Karpas-422 (cell line): ENCODE results near the gene RNF20. TPM values are rescaled to one million over a fixed set of nuclear protein-coding genes. Genes with fewer than 3 reads are reported as not detected.

ENCODE experiments used
- DNase-seq: peaks from one replicate; pipeline ENCODE4 v3.0.0-alpha.2; 2015
- H2AFZ ChIP-seq: fragments of 200-600 bp; sonication (generic); 2 replicates; pipeline ENCODE4 v1.6.1; 2014; ENCODE audit warnings: antibody characterized with exemption, low read length, mixed read lengths
- H3K27ac ChIP-seq: fragments of 200-600 bp; sonication (generic); 2 replicates; pipeline ENCODE4 v1.5.1; 2014; ENCODE audit warnings: mild to moderate bottlenecking, low read length, moderate library complexity
- H3K27me3 ChIP-seq: fragments of 200-600 bp; sonication (generic); 2 replicates; pipeline ENCODE4 v1.6.1; 2014; ENCODE audit warnings: low read length, mixed read lengths
- H3K36me3 ChIP-seq: fragments of 200-600 bp; sonication (generic); 2 replicates; pipeline ENCODE4 v1.6.1; 2014; ENCODE audit warnings: low read length, mixed read lengths; ENCODE audit not compliant: insufficient read depth
- H3K4me1 ChIP-seq: fragments of 200-600 bp; sonication (generic); 2 replicates; pipeline ENCODE4 v1.6.1; 2014; ENCODE audit warnings: mild to moderate bottlenecking, low read length, mixed read lengths
- H3K4me2 ChIP-seq: fragments of 200-600 bp; sonication (generic); 2 replicates; pipeline ENCODE4 v1.6.1; 2014; ENCODE audit warnings: low read length, low read depth, mild to moderate bottlenecking; ENCODE audit not compliant: poor library complexity, severe bottlenecking
- H3K4me3 ChIP-seq: fragments of 200-600 bp; sonication (generic); 2 replicates; pipeline ENCODE4 v1.5.1; 2014; ENCODE audit warnings: mild to moderate bottlenecking, antibody characterized with exemption, low read length, mixed read lengths
- H3K79me2 ChIP-seq: fragments of 200-600 bp; sonication (generic); 2 replicates; pipeline ENCODE4 v1.6.1; 2014; ENCODE audit warnings: mild to moderate bottlenecking, low read length, mixed read lengths
- H3K9ac ChIP-seq: fragments of 200-600 bp; sonication (generic); 2 replicates; pipeline ENCODE4 v1.6.0; 2014; ENCODE audit warnings: low read length
- H3K9me2 ChIP-seq: fragments of 200-600 bp; sonication (generic), shearing (Covaris generic); replicated peaks from 2 replicates; pipeline ENCODE4 v1.6.0; 2014; ENCODE audit warnings: mild to moderate bottlenecking, low read length, moderate library complexity; ENCODE audit not compliant: insufficient read depth
- H3K9me3 ChIP-seq: fragments of 300-700, 200-600 bp; sonication (generic); 2 replicates; pipeline ENCODE4 v1.6.1; 2014; ENCODE audit warnings: low read length, mixed read lengths
- H4K20me1 ChIP-seq: fragments of 200-600 bp; sonication (generic); 2 replicates; pipeline ENCODE4 v1.6.1; 2014; ENCODE audit warnings: mild to moderate bottlenecking, antibody characterized with exemption, low read length, low read depth; ENCODE audit not compliant: insufficient read depth
- total RNA-seq: library from RNA; depleted of rRNA; stranded (reverse); fragments of >200 nt; shearing (Covaris generic); gene quantifications from 2 replicates; pipeline ENCODE4 v1.2.3, GENCODE V29; 2014; ENCODE audit warnings: low replicate concordance

Gene RNF20
- total RNA-seq, 1 experiment from 2014 or later, result 12.0 TPM

DNA sequence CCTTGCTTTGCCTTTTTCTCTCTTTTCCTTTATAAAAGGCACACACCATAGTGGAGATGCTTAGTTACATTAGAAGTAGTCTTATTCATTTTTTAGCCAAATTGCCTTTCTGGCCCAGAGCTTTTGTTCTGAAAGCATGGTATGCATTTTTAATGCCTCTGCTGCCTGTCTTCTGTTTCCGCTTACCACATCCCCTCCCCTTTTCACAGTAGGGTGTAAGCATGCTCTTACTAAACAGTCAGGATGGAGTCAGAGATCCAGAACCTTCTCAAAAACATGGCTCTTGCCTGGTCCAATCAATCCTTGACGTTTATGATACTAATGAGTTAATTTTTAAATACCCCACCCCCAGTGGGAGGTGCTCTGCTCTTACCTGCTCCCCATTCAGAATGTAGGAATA is 38.7 kb downstream of the RNF20 start:
- H3K9ac ChIP-seq, result no peak overlapping the region
- H3K79me2 ChIP-seq, result no peaks in the 10 kb centered on the region
- DNase-seq, result no peak
- H3K9me3 ChIP-seq, result no peaks in the 10 kb centered on the region
- no peaks in the 10 kb centered on the region for H3K27me3 ChIP-seq
- no peak overlapping the region for H3K4me2 ChIP-seq
- H2AFZ ChIP-seq, result no peak overlapping the region
- H3K4me3 ChIP-seq, result no peak overlapping the region
- H3K9me2 ChIP-seq, result no peaks in the 10 kb centered on the region
- H3K36me3 ChIP-seq, result peaks cover 5% of the 10 kb centered on the region; the same call in 1 of the 2 replicates
- H4K20me1 ChIP-seq, result no peaks in the 10 kb centered on the region
- no peaks in the 10 kb centered on the region for H3K4me1 ChIP-seq
- H3K27ac ChIP-seq, result no peak overlapping the region

- H3K4me3 ChIP-seq, result no peak overlapping the region
- no peaks in the 10 kb centered on the region for H3K36me3 ChIP-seq
- no peaks in the 10 kb centered on the region for H4K20me1 ChIP-seq
- H3K4me2 ChIP-seq, result no peak overlapping the region
- H3K4me1 ChIP-seq, result peaks cover 15% of the 10 kb centered on the region
- DNase-seq, result no peak
- no peak overlapping the region for H3K9ac ChIP-seq
- H3K27me3 ChIP-seq, result no peaks in the 10 kb centered on the region
- H3K9me3 ChIP-seq, result no peaks in the 10 kb centered on the region
- H3K27ac ChIP-seq, result no peak overlapping the region
- no peak overlapping the region for H2AFZ ChIP-seq
- no peaks in the 10 kb centered on the region for H3K79me2 ChIP-seq
- H3K9me2 ChIP-seq, result no peaks in the 10 kb centered on the region
These were observed 41.2 kb downstream of the RNF20 start for GRCh38 chr9:101574731-101575333.

- Histone ChIP-seq H3K9me2 (no peaks in the 10 kb centered on the region), H3K36me3 (no peaks in the 10 kb centered on the region), H3K27ac (no peak overlapping the region), H2AFZ (no peak overlapping the region), H3K4me2 (peak overlapping the region; percentile 15), H3K79me2 (no peaks in the 10 kb centered on the region), H3K4me3 (no peak overlapping the region), H3K9ac (no peak overlapping the region), H3K9me3 (no peaks in the 10 kb centered on the region), H4K20me1 (no peaks in the 10 kb centered on the region), H3K27me3 (no peaks in the 10 kb centered on the region), H3K4me1 (peaks cover 15% of the 10 kb centered on the region)
- peak; percentile 68 for DNase-seq
These were observed 44.7 kb downstream of the RNF20 start for GRCh38 chr9:101578378-101578777.

GRCh38 chr9:101579711-101580545 is 46.3 kb downstream of the RNF20 start:
- H3K9ac ChIP-seq, result no peak overlapping the region
- H3K9me2 ChIP-seq, result no peaks in the 10 kb centered on the region
- H3K27me3 ChIP-seq, result no peaks in the 10 kb centered on the region
- H3K4me1 ChIP-seq, result peaks cover 15% of the 10 kb centered on the region
- DNase-seq, result no peak
- no peaks in the 10 kb centered on the region for H3K36me3 ChIP-seq
- no peaks in the 10 kb centered on the region for H3K79me2 ChIP-seq
- no peaks in the 10 kb centered on the region for H4K20me1 ChIP-seq
- no peak overlapping the region for H2AFZ ChIP-seq
- H3K4me3 ChIP-seq, result no peak overlapping the region
- H3K9me3 ChIP-seq, result no peaks in the 10 kb centered on the region
- H3K4me2 ChIP-seq, result no peak overlapping the region
- no peak overlapping the region for H3K27ac ChIP-seq

GRCh38 chr9:101582553-101582952 is 48.9 kb downstream of the RNF20 start:
- no peak overlapping the region for H3K4me2 ChIP-seq
- no peaks in the 10 kb centered on the region for H3K27me3 ChIP-seq
- H3K27ac ChIP-seq, result no peak overlapping the region
- H2AFZ ChIP-seq, result no peak overlapping the region
- no peak for DNase-seq
- peaks cover 15% of the 10 kb centered on the region for H3K4me1 ChIP-seq
- H3K36me3 ChIP-seq, result no peaks in the 10 kb centered on the region
- no peaks in the 10 kb centered on the region for H4K20me1 ChIP-seq
- no peaks in the 10 kb centered on the region for H3K9me2 ChIP-seq
- no peak overlapping the region for H3K4me3 ChIP-seq
- H3K79me2 ChIP-seq, result no peaks in the 10 kb centered on the region
- H3K9me3 ChIP-seq, result no peaks in the 10 kb centered on the region
- H3K9ac ChIP-seq, result no peak overlapping the region

DNA sequence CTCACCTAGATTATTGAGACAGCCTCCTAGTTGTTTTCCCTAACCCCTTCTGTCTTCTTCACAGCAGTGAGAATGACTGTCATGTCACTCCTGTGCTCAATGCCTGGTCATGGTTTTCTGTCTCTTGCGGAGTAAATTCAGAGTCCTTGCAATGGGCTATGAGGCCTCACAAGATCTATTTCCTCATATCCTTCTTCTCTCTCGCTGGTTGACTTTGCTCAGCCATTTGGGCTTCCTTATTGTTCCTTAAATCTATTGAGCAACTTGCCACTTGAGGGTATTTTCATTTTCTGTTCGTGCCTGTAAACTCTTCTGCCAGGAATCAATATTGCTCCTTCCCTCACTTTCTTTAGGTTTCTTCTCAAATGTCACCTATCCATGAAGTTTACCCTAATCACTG is 52.1 kb downstream of the RNF20 start:
- no peak for DNase-seq
- no peaks in the 10 kb centered on the region for H4K20me1 ChIP-seq
- H3K4me3 ChIP-seq, result no peak overlapping the region
- no peaks in the 10 kb centered on the region for H3K9me3 ChIP-seq
- no peaks in the 10 kb centered on the region for H3K36me3 ChIP-seq
- no peak overlapping the region for H2AFZ ChIP-seq
- no peaks in the 10 kb centered on the region for H3K27me3 ChIP-seq
- H3K9me2 ChIP-seq, result no peaks in the 10 kb centered on the region
- no peak overlapping the region for H3K4me2 ChIP-seq
- no peak overlapping the region for H3K9ac ChIP-seq
- no peaks in the 10 kb centered on the region for H3K4me1 ChIP-seq
- no peaks in the 10 kb centered on the region for H3K79me2 ChIP-seq
- H3K27ac ChIP-seq, result no peak overlapping the region

GRCh38 chr9:101586651-101587050 is 53.0 kb downstream of the RNF20 start:
- Histone ChIP-seq H3K9me2 (no peaks in the 10 kb centered on the region), H3K27ac (no peak overlapping the region), H3K27me3 (no peaks in the 10 kb centered on the region), H4K20me1 (no peaks in the 10 kb centered on the region), H3K9me3 (no peaks in the 10 kb centered on the region), H3K4me1 (no peaks in the 10 kb centered on the region), H3K36me3 (no peaks in the 10 kb centered on the region), H3K9ac (no peak overlapping the region), H3K79me2 (no peaks in the 10 kb centered on the region), H2AFZ (no peak overlapping the region), H3K4me2 (no peak overlapping the region), H3K4me3 (no peak overlapping the region)
- DNase-seq, result no peak

DNA sequence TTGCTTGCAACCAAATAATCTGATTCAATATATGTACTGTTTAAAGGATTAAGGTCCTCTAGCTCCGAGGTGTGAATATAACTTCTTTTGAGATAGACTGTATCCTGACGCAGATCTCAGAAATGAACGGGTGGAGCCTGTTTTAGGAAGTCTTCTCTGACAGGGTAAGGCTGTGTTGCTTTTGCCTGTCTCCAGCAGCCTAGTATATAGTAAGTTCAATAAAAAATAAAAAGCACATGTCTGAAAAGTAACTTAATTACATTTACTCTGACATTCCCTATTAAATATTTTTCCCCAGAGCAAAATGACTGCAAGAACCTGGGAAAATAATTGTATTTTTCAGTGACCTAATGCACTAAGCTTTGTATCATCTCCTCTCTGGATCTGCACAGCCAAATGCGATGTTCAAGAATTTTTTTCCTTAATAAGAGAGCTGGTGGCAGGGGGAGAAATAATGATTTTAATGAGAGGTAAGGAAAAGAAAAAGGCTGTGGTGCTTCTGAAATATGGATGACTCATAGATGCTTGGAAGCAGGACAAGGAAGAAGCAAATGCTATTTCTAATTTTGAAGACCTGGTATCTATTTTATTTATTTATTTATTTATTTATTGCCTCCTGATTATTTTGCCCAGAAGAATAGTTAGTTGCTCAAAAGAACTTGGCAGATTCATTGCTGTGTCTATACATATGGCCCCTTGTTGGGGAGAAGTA is 53.8 kb downstream of the RNF20 start:
- H4K20me1 ChIP-seq, result no peaks in the 10 kb centered on the region
- H3K27ac ChIP-seq, result no peak overlapping the region
- no peaks in the 10 kb centered on the region for H3K4me1 ChIP-seq
- H3K9me2 ChIP-seq, result no peaks in the 10 kb centered on the region
- H3K4me2 ChIP-seq, result no peak overlapping the region
- DNase-seq, result no peak
- no peak overlapping the region for H3K4me3 ChIP-seq
- H3K27me3 ChIP-seq, result no peaks in the 10 kb centered on the region
- H3K79me2 ChIP-seq, result no peaks in the 10 kb centered on the region
- H3K36me3 ChIP-seq, result no peaks in the 10 kb centered on the region
- H3K9me3 ChIP-seq, result no peaks in the 10 kb centered on the region
- no peak overlapping the region for H3K9ac ChIP-seq
- no peak overlapping the region for H2AFZ ChIP-seq
